Measurements from ENCODE around the gene GPR162.

- TF ChIP-seq CTCF (IDR thresholded peaks at IDR 0.05) (no peak), POLR2A (IDR thresholded peaks at IDR 0.05) (peak in 1 of 2 donors; percentile 8)
Observed at GRCh38 chr12:6792522-6793201, 29.0 kb upstream of the GPR162 start.

Data from sigmoid colon (tissue), 3 donors.